ENCODE measurements around the gene ZBTB16.

GRCh38 chr11:114099392-114100178 lies 40.1 kb downstream of the ZBTB16 start:
- TF ChIP-seq CTCF (IDR thresholded peaks at IDR 0.05 in 8 of 11, conservative IDR thresholded peaks at IDR 0.05 in 3 of 11) (no peak), POLR2A (IDR thresholded peaks at IDR 0.05) (no peak)

Measured in spleen (tissue), 7 donors.